HG03571 (cell line): ENCODE measurements around the gene CIB2.
A peak's percentile ranks its signal among the peaks of the same experiment; 100 is the strongest.

Experiments
- ATAC-seq: cut with Tn5 transposase; IDR thresholded peaks from one replicate; pipeline ENCODE4 v1.9.1; 2021; ENCODE audit not compliant: unreplicated experiment

The CIB2 gene

DNA sequence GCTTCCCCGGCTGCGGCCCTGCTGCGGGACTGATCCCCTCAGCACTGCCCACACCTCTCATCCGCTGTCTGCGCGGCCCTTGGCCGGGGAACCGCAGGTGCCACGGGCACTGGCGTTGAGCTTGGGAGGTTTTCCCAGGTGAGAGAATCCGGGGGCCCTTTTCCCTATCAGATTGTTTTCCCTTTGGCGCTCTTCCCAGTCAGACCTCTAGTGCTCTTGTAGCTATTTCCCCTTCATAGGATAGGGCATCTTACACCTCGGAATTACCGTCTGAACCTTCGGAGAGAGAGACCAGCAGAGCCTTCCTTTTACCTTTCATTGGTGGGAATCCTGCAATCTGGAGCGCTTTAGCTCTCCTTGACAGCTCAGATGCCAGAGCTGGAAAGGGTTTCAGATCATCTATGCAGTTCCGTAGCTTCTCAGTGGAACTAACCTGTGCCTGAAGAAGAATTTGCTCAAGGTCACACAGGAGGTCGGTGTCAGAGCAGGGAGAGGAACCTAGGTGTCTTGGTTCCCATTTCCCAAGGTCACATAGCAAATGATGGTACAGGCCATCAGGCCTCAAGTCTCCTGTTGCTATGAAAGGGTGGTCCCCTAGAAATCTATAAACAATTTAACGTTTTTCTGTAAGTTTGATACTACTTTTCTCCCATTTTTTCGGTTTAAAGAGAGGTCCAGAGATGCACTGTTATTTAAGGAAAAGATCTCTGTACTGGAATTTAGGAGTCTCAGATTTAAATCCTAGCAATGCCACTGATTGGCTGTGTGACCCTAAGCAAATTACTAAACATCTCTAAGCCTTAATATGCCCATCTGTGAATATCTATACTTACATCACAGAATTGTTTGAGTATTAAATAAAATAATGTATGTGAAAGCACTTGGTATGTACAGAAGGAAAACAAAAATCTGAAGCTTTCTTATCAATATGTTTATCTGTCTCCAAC is 18.8 kb upstream of the CIB2 start:
- no peak for ATAC-seq

DNA sequence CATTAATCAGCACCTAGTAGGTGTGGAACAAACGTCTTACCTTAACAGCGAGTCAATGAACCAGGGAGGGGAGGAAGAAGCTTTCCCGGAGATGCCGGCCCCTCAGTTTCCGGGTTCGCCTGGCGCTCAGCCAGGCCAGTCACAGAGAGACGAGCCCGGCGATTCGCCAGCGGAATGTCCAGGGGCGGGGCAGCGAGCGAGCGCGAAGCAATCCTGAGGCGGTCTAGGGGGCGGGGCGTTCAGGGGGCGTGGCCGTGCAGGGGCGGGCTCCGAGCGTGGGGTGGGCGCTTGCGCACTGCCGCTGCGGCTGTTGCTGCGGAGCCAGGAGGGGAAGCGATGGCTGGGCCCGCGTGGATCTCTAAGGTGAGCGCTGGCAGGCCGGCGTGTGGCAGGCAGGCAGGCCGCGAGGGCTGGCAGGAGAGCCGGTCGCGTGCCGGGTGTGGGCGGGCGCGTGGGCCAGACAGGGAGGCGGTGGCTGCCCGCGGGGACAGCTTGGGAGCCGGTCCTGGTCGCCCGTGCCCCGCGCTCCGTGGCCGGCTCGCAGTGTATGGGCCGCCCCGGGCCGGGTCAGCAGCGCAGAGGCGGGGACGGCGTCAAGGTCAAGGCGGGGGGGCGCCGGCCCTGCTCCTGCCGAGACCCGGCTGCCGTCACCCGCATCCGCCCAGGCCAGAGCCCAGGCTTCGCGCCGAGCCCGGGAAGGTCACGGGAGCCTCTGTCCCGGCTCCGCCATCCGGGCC is 18.0 kb upstream of the CIB2 start, which contains the start of gene IDH3A:
TSS of gene IDH3A (plus strand) at position 295 of the 737 bp plus-strand sequence. CDS start at position 337, 42 bp downstream.
- ATAC-seq, result peak; percentile 72

DNA sequence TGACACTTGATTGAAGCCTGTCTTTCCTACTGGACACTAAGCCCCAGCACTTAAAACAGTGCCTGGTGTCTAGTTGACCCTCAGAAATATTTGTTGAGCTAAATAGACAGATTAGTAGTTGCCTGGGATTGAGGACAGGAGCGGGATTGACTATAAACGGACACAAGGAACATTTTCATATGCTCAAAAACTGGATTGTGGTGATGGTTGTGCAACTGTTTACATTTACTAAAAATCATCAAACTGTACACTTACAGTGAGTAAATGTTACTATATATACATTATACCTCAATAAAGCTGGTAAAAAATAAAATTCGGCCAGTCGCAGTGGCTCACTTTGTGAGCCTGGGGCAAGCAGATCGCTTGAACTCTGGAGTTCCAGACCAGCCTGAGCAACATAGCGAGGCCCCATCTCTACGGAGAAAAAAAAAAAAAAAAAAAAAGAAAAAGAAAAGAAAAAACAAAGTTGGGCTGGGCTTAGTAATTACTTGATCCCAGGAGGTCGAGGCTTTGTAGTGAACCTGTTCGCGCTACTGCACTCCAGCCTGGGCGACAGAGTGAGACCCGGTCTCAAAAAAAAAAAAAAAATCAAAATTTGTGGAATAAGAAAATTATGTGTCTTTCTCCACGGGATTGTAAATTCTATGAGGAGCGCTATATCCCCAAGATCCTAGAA is 17.3 kb upstream of the CIB2 start:
- peak; percentile 5 for ATAC-seq

DNA sequence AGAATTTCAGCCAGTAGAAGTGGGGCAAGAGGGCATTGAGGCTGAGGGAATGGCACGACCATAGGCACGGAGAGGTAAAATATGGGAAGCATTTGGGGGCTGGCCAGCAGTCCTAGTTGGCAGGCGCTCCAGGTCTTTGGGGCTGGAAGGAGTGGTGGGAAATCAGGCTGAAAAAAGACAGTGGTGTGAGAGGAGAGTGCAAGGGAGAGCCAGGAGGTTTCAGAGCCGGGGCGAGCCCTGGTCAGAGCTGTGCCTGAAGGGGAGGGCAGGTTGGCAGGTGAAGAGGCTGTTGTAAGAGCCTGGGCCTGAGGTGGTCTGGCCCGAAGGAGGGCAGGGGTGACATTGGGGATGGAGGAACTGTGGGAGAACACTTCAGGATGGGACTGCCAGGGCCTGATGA is 16.3 kb upstream of the CIB2 start:
- no peak for ATAC-seq

GRCh38 chr15:78146425-78147154 is 15.3 kb upstream of the CIB2 start:
- no peak for ATAC-seq

- no peak for ATAC-seq
Observed at GRCh38 chr15:78142332-78142731, 11.1 kb upstream of the CIB2 start.

GRCh38 chr15:78140292-78140691 is 9.0 kb upstream of the CIB2 start:
- no peak for ATAC-seq

GRCh38 chr15:78139578-78139977 is 8.3 kb upstream of the CIB2 start:
- ATAC-seq, result no peak

DNA sequence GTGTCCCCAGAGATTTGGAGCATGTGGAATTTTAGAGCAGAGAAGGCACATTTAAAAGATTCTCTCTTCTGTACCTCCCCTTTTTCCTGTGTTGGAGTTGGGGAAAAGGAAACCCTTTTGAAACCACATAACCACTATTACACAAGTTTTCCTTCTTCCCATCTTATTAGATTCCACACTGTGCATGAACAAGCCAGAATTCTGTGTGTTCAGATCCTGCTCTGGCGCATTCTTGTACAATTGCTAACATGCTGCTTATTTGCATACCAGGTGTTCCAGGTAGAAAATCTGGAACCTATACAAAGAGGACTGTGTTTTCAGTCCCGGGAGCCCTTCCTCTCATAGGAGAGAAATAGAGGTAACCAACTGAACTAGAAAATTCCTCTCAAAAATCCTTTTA is 2.6 kb upstream of the CIB2 start:
- no peak for ATAC-seq

- peak; percentile 34 for ATAC-seq
Observed at GRCh38 chr15:78130466-78131294, 565 bp downstream of the CIB2 start.

GRCh38 chr15:78129751-78130287 is 1.4 kb downstream of the CIB2 start:
- ATAC-seq, result no peak

- ATAC-seq, result no peak
Observed at GRCh38 chr15:78129077-78129750, 2.0 kb downstream of the CIB2 start.

- no peak for ATAC-seq
Observed at GRCh38 chr15:78127882-78128281, 3.4 kb downstream of the CIB2 start.

GRCh38 chr15:78125267-78125666 is 6.0 kb downstream of the CIB2 start:
- ATAC-seq, result no peak

- ATAC-seq, result no peak
Observed at GRCh38 chr15:78120523-78120922, 10.7 kb downstream of the CIB2 start.

DNA sequence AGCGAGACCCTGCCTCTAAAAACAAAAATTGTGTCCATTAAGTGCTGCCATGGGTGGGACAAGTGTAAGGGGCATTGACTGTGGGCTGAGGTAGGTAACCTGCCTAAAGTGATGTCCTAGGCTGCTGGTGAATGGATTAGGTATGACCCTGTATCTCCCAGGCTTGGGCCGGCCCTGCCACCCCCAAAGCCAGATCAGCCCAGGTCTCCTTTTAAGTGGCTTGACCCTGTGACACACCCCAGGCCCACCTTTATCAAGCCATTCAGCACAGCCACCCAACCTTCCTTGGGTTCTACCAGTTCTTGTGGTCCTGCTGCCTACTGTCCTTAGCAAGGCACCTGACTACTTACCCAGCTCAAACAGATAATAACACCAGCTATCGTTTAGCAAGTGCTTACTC is 18.7 kb downstream of the CIB2 start:
- no peak for ATAC-seq

DNA sequence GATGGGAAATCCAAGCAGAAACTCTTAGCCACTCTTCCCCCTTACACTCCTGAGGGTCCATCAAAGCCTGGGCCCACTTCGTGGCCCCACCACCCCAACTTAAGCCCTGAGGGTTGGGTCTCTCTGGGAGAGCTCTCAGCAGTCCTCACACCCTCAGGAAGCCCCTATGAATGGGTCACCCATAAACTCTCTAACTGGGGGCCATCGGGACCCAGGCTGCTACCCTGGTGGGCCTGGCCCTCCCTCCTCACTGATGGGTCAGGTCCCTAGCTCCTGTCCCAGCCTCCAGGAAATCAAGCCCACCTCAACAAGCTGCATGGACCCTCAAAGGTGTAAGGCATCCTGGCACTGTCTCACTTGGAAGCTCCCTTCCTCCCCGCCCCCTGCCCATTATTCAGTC is 19.5 kb downstream of the CIB2 start:
- no peak for ATAC-seq

GRCh38 chr15:78110916-78111475 is 20.2 kb downstream of the CIB2 start:
- no peak for ATAC-seq

DNA sequence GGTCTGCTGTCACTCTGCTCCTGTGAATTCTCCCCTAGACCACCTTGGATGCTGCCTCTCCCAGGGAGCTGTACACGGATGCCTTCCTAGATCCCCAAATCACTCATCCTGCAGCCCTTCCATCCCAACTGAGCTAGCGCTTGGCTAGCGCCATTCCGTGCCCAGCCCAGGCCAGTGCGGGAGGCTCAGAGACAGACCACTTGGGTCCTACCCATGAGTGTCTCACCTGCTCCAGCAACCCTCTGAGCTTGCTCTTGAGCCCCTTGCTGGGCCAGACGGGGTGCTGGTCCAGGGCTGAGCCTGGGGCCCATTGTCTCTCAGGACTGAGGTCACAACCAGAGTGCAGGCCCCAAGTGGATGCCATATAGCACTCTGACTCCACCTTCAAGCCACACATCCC is 21.1 kb downstream of the CIB2 start:
- ATAC-seq, result no peak
